GM18502 (cell line): Measurements from ENCODE around the gene SLC25A6.
A peak's percentile ranks its signal among the peaks of the same experiment; 100 is the strongest.
"Not testable (repeated sequence)": the region's sequence is repeated elsewhere in the genome, so short reads cannot be mapped to it uniquely, and the experiment has no call there.

Source experiments
- ATAC-seq: cut with Tn5 transposase; IDR thresholded peaks from one replicate; pipeline ENCODE4 v1.9.1; 2021; ENCODE audit warnings: mild to moderate bottlenecking; ENCODE audit not compliant: unreplicated experiment, poor library complexity

Gene SLC25A6

GRCh38 chrX:1391707-1392375 lies at the start of gene SLC25A6:
Gene SLC25A6 (minus strand): TSS chrX:1392113. CDS start chrX:1392009, 104 bp downstream.
- peak; percentile 94 for ATAC-seq

- no peak for ATAC-seq
Measured at GRCh38 chrX:1440506-1440905, 48.6 kb upstream of the SLC25A6 start.

- ATAC-seq: no peak
Measured at GRCh38 chrX:1435241-1435895, 43.5 kb upstream of the SLC25A6 start.

GRCh38 chrX:1434871-1435240 lies 42.9 kb upstream of the SLC25A6 start:
- ATAC-seq: no peak

- no peak for ATAC-seq
Measured at GRCh38 chrX:1433646-1434357, 41.9 kb upstream of the SLC25A6 start.

GRCh38 chrX:1430451-1430850 lies 38.5 kb upstream of the SLC25A6 start:
- ATAC-seq: no peak

- no peak for ATAC-seq
Measured at GRCh38 chrX:1427756-1428155, 35.8 kb upstream of the SLC25A6 start.

- not testable (repeated sequence) for ATAC-seq
Measured at GRCh38 chrX:1426321-1426720, 34.4 kb upstream of the SLC25A6 start.

GRCh38 chrX:1425381-1425780 lies 33.5 kb upstream of the SLC25A6 start:
- ATAC-seq: no peak

GRCh38 chrX:1424147-1424851 lies 32.4 kb upstream of the SLC25A6 start:
- ATAC-seq: no peak

GRCh38 chrX:1423215-1423614 lies 31.3 kb upstream of the SLC25A6 start:
- ATAC-seq: no peak

GRCh38 chrX:1422135-1422465 lies 30.2 kb upstream of the SLC25A6 start:
- no peak for ATAC-seq

- ATAC-seq: no peak
Measured at GRCh38 chrX:1421433-1422134, 29.7 kb upstream of the SLC25A6 start.

GRCh38 chrX:1420371-1420770 lies 28.5 kb upstream of the SLC25A6 start:
- ATAC-seq: no peak

- ATAC-seq: no peak
Measured at GRCh38 chrX:1419545-1420355, 27.8 kb upstream of the SLC25A6 start.

- ATAC-seq: no peak
Measured at GRCh38 chrX:1418901-1419544, 27.1 kb upstream of the SLC25A6 start.

- no peak for ATAC-seq
Measured at GRCh38 chrX:1417921-1418771, 26.2 kb upstream of the SLC25A6 start.
